Left ventricle myocardium superior (tissue), 1 donor: ENCODE measurements around the gene AHCYL2. TPM values are rescaled to one million over a fixed set of nuclear protein-coding genes. Genes with fewer than 3 reads are reported as not detected.
A peak's percentile ranks its signal among the peaks of the same experiment; 100 is the strongest.

Experiments used
- ATAC-seq: fragments of 200-7000 bp; cut with Tn5 transposase; one replicate; pipeline ENCODE4 v1.9.1; 2020; ENCODE audit warnings: mild to moderate bottlenecking, moderate library complexity
- DNase-seq: peaks from one replicate; pipeline ENCODE4 v3.0.0-alpha.2; 2020
- intact Hi-C: fragments of 100-400 bp; cut with micrococcal nuclease; formaldehyde crosslinking; loops from one replicate; pipeline ENCODE4 v1.11.0; 2022
- long read RNA-seq: library from polyadenylated mRNA; unstranded; transcript quantifications from one replicate; pipeline ENCODE4 v2.0.0, GENCODE V29; 2021
- total RNA-seq: library from RNA; stranded (reverse); fragmentation: NEBNext Ultra II Directional; extraction: Animal tissue kit (Norgen Biotek cat#: 25700); gene quantifications from one replicate; pipeline ENCODE4 v1.2.1, GENCODE V29; 2021
- donor health status: DM: no; HTN: yes; CAD: no; lungs with severe emphysema.

AHCYL2 gene
- 4.3 TPM for total RNA-seq
- long read RNA-seq, full-length matches to known transcripts, result 1 of 2 reads
- long read RNA-seq, partial matches to known transcripts, result 0 of 2 reads
- long read RNA-seq, other reads (novel, unspliced or antisense), result 1 of 2 reads

- intact Hi-C loops, result loop anchor here (5.0 kb wide), 1 partner anchor 73 kb away; no protein-coding TSS in a partner anchor
- DNase-seq (peak; percentile 99), ATAC-seq (peak; percentile 98)
Measured at GRCh38 chr7:129224251-129225205, at the start of gene AHCYL2. AHCYL2 (plus strand) TSS chr7:129225030.

GRCh38 chr7:129176916-129177710 is 47.7 kb upstream of the AHCYL2 start:
- intact Hi-C loops, result no loop called here
- DNase-seq (no peak), ATAC-seq (no peak)

- intact Hi-C loops, result no loop called here
- DNase-seq (no peak), ATAC-seq (no peak)
Measured at GRCh38 chr7:129184981-129185670, 39.7 kb upstream of the AHCYL2 start.

- DNase-seq (no peak), ATAC-seq (no peak)
Measured at GRCh38 chr7:129186749-129187260, 38.0 kb upstream of the AHCYL2 start.

GRCh38 chr7:129187681-129188371 is 37.0 kb upstream of the AHCYL2 start:
- DNase-seq (no peak), ATAC-seq (no peak)
- intact Hi-C loops, result no loop called here

More at GRCh38 chr7:129186749-129187260, 38.0 kb upstream of the AHCYL2 start:
- intact Hi-C loops, result no loop called here

GRCh38 chr7:129188372-129188891 is 36.4 kb upstream of the AHCYL2 start, which contains the start of gene SMO:
SMO (plus strand) TSS chr7:129188633; CDS start chr7:129189152, 519 bp downstream.
- intact Hi-C loops, result no loop called here
- DNase-seq (peak; percentile 68), ATAC-seq (peak; percentile 91)

GRCh38 chr7:129188892-129189660 is 35.8 kb upstream of the AHCYL2 start:
- ATAC-seq (peak; percentile 73), DNase-seq (peak; percentile 57)

GRCh38 chr7:129189661-129190310 is 35.0 kb upstream of the AHCYL2 start:
- intact Hi-C loops, result no loop called here
- no peak for DNase-seq
- ATAC-seq, result no peak

More at GRCh38 chr7:129188892-129189660, 35.8 kb upstream of the AHCYL2 start:
- intact Hi-C loops, result no loop called here

- intact Hi-C loops, result no loop called here
- no peak for ATAC-seq
- DNase-seq, result no peak
Measured at GRCh38 chr7:129191272-129191671, 33.6 kb upstream of the AHCYL2 start.

GRCh38 chr7:129193892-129194291 is 30.9 kb upstream of the AHCYL2 start:
- no peak for ATAC-seq
- intact Hi-C loops, result no loop called here
- no peak for DNase-seq

- DNase-seq (no peak), ATAC-seq (no peak)
- intact Hi-C loops, result no loop called here
Measured at GRCh38 chr7:129197771-129198170, 27.1 kb upstream of the AHCYL2 start.

- intact Hi-C loops, result no loop called here
- ATAC-seq (no peak), DNase-seq (no peak)
Measured at GRCh38 chr7:129199406-129199805, 25.4 kb upstream of the AHCYL2 start.

GRCh38 chr7:129202058-129202777 is 22.6 kb upstream of the AHCYL2 start:
- intact Hi-C loops, result no loop called here
- peak; percentile 61 for ATAC-seq
- peak; percentile 40 for DNase-seq

- DNase-seq (no peak), ATAC-seq (no peak)
- intact Hi-C loops, result no loop called here
Measured at GRCh38 chr7:129203050-129203741, 21.6 kb upstream of the AHCYL2 start.

- ATAC-seq (no peak), DNase-seq (no peak)
- intact Hi-C loops, result no loop called here
Measured at GRCh38 chr7:129205126-129205818, 19.6 kb upstream of the AHCYL2 start.
